Measurements from ENCODE around the gene YTHDC2.

The YTHDC2 gene

GRCh38 chr5:113520899-113521298 lies 7.4 kb downstream of the YTHDC2 start:
- ChIA-PET POLR2A (no interaction called here), CTCF (interaction anchor here (0.6 kb wide), 1 partner anchor 91 kb away, joined by 3 read pairs; no protein-coding TSS in a partner anchor)
- no peak for DNase-seq (ENCODE audit: extremely low spot score)
- TF ChIP-seq TARDBP (IDR thresholded peaks at IDR 0.05), result no peak
- no peak for TF ChIP-seq ELF4 (IDR thresholded peaks at IDR 0.05)
- no peak for TF ChIP-seq L3MBTL2 (conservative IDR thresholded peaks at IDR 0.05)
- TF ChIP-seq ARNT (IDR thresholded peaks at IDR 0.05), result no peak
- TF ChIP-seq PKNOX1 (IDR thresholded peaks at IDR 0.05), result no peak
- no peak for TF ChIP-seq HDGF (IDR thresholded peaks at IDR 0.05; ENCODE audit: borderline replicate concordance)

DNA sequence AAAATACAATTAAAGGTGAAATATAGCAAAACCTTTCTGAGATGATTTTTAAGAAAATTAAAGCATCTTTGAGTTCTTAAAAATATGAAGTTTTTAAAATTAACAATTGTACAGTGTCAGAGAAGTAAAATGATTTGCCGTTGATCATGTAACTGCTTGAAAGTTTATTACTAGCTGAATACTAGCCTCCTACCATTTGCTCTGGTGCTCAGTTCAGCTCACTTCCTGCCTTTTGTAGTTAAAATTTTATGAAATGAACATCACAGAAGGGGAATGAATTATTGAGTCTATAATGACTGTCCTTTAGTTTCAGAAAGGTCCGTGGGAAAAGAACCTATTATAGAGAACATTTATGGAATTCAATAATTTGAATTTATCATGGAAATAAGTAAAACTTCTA lies 9.7 kb downstream of the YTHDC2 start:
- DNase-seq (ENCODE audit: extremely low spot score), result no peak
- TF ChIP-seq ARNT (IDR thresholded peaks at IDR 0.05) (no peak), L3MBTL2 (conservative IDR thresholded peaks at IDR 0.05) (no peak), HDGF (IDR thresholded peaks at IDR 0.05; ENCODE audit: borderline replicate concordance) (no peak), SUZ12 (IDR thresholded peaks at IDR 0.05) (no peak), SP1 (IDR thresholded peaks at IDR 0.05) (no peak), ELF4 (IDR thresholded peaks at IDR 0.05) (no peak), FOXA1 (IDR thresholded peaks at IDR 0.05) (no peak), FOXK2 (IDR thresholded peaks at IDR 0.05) (no peak), LEF1 (IDR thresholded peaks at IDR 0.05; ENCODE audit: borderline replicate concordance) (no peak), NFRKB (IDR thresholded peaks at IDR 0.05) (no peak), CTBP1 (IDR thresholded peaks at IDR 0.05; ENCODE audit: borderline replicate concordance) (no peak), TARDBP (IDR thresholded peaks at IDR 0.05) (no peak), BHLHE40 (IDR thresholded peaks at IDR 0.05; ENCODE audit: borderline replicate concordance) (no peak), ZNF384 (IDR thresholded peaks at IDR 0.05) (no peak), FOXM1 (IDR thresholded peaks at IDR 0.05; ENCODE audit: borderline replicate concordance) (no peak), PKNOX1 (IDR thresholded peaks at IDR 0.05) (no peak)
- ChIA-PET CTCF (no interaction called here), POLR2A (interaction anchor here (1.8 kb wide), 1 partner anchor 10 kb away, joined by 4 read pairs; the partner anchor contains the start of gene YTHDC2)

DNA sequence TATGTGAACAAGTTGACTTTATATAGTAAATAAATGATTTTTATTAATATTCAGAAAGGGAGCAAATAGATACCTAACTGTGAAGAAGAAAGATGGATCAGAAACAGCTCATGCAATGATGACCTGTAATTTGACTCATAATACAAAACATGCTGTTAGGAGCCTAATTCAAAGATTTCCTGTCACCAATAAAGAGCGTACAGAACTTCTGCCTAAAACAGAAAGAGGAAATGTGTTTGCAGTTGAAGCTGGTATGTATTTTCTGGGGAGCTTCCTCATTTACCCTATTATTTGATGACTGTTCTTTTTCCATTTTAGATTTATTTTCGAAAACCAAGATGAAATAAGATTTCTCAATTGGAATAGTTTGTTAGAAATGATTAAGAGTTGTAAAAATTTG lies 11.4 kb downstream of the YTHDC2 start:
- no peak for DNase-seq (ENCODE audit: extremely low spot score)
- TF ChIP-seq ARNT (IDR thresholded peaks at IDR 0.05) (no peak), ZNF384 (IDR thresholded peaks at IDR 0.05) (no peak)
- CTCF ChIA-PET, result no interaction called here
- POLR2A ChIA-PET, result no interaction called here

DNA sequence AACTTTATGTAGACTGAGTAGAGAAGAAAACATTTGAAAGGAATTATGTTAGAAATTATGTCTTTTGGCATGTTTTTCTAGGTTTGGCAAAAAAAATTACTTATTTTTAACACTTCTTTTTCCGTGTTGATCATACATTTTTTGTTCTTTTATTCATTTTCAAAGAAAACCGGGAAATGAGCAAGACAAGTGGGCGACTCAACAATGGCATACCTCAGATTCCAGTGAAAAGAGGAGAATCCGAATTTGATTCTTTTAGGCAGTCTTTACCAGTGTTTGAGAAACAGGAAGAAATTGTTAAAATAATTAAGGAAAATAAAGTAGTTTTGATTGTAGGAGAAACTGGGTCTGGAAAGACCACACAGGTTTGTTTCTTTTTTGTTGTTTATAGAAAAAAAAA lies 12.9 kb downstream of the YTHDC2 start:
- POLR2A ChIA-PET, result no interaction called here
- no peak for TF ChIP-seq CTBP1 (IDR thresholded peaks at IDR 0.05; ENCODE audit: borderline replicate concordance)
- no peak for DNase-seq (ENCODE audit: extremely low spot score)
- CTCF ChIA-PET, result no interaction called here

- TF ChIP-seq ARNT (IDR thresholded peaks at IDR 0.05) (no peak), FOXK2 (IDR thresholded peaks at IDR 0.05) (no peak), HDGF (IDR thresholded peaks at IDR 0.05; ENCODE audit: borderline replicate concordance) (no peak), SP1 (IDR thresholded peaks at IDR 0.05) (no peak), CTBP1 (IDR thresholded peaks at IDR 0.05; ENCODE audit: borderline replicate concordance) (no peak), LEF1 (IDR thresholded peaks at IDR 0.05; ENCODE audit: borderline replicate concordance) (no peak), TARDBP (IDR thresholded peaks at IDR 0.05) (no peak), ZNF384 (IDR thresholded peaks at IDR 0.05) (no peak), ELF4 (IDR thresholded peaks at IDR 0.05) (no peak), FOXA1 (IDR thresholded peaks at IDR 0.05) (no peak), L3MBTL2 (conservative IDR thresholded peaks at IDR 0.05) (no peak), SUZ12 (IDR thresholded peaks at IDR 0.05) (no peak), BHLHE40 (IDR thresholded peaks at IDR 0.05; ENCODE audit: borderline replicate concordance) (no peak), FOXM1 (IDR thresholded peaks at IDR 0.05; ENCODE audit: borderline replicate concordance) (no peak), PKNOX1 (IDR thresholded peaks at IDR 0.05) (no peak), NFRKB (IDR thresholded peaks at IDR 0.05) (no peak)
- ChIA-PET POLR2A (no interaction called here), CTCF (no interaction called here)
- no peak for DNase-seq (ENCODE audit: extremely low spot score)
Measured at GRCh38 chr5:113527746-113528145, 14.3 kb downstream of the YTHDC2 start.

DNA sequence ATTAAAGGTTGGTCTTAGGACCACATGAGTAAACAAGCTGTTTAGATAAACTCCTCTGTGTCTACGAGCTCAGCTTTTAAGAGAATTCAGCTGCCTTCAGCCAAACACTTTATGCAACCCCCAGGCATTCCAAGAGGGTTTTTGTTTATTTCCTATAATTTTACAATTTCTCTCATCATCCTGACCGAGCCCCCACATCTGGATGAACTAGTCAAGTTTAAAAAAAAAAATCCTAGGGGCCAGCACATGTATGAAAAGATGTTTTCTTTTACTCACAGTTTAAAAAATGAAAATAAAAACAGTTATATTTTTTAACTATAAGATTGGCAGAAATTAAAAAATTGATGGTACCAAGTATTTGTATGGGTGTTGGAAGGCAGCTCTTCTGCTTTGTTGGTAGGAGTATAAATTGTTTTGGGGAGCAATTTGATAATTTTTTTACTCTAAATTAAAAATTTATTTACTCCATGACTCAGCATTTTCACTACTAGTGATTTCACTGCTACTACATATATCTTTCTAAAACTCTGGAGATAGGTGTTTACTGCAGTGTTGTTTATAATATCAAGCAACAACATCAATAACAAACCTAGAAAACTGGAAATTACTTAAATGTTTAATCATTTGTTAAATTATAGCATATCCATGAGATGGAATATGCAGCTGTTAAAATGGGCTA lies 18.1 kb downstream of the YTHDC2 start:
- ChIA-PET CTCF (interaction anchor here (0.6 to 0.7 kb wide), 2 partner anchors 13 to 776 kb away, joined by 3 to 5 read pairs; no protein-coding TSS in a partner anchor), POLR2A (no interaction called here)
- no peak for DNase-seq (ENCODE audit: extremely low spot score)
- TF ChIP-seq L3MBTL2 (conservative IDR thresholded peaks at IDR 0.05) (no peak), TARDBP (IDR thresholded peaks at IDR 0.05) (no peak), PKNOX1 (IDR thresholded peaks at IDR 0.05) (no peak), FOXK2 (IDR thresholded peaks at IDR 0.05) (no peak), ARNT (IDR thresholded peaks at IDR 0.05) (no peak), SUZ12 (IDR thresholded peaks at IDR 0.05) (no peak), FOXM1 (IDR thresholded peaks at IDR 0.05; ENCODE audit: borderline replicate concordance) (no peak), ZNF384 (IDR thresholded peaks at IDR 0.05) (no peak), FOXA1 (IDR thresholded peaks at IDR 0.05) (no peak)

Measured in HEK293T (cell line).